T1000 (cell line): Measurements from ENCODE around the gene CYFIP2.

Source experiments
- DNase-seq: peaks from one replicate; lab custom pipeline; 2025; ENCODE audit warnings: mixed read lengths; lab: John Stamatoyannopoulos, UW

The CYFIP2 gene

GRCh38 chr5:157358871-157359270 is 92.9 kb downstream of the CYFIP2 start:
- DNase-seq = no peak

DNA sequence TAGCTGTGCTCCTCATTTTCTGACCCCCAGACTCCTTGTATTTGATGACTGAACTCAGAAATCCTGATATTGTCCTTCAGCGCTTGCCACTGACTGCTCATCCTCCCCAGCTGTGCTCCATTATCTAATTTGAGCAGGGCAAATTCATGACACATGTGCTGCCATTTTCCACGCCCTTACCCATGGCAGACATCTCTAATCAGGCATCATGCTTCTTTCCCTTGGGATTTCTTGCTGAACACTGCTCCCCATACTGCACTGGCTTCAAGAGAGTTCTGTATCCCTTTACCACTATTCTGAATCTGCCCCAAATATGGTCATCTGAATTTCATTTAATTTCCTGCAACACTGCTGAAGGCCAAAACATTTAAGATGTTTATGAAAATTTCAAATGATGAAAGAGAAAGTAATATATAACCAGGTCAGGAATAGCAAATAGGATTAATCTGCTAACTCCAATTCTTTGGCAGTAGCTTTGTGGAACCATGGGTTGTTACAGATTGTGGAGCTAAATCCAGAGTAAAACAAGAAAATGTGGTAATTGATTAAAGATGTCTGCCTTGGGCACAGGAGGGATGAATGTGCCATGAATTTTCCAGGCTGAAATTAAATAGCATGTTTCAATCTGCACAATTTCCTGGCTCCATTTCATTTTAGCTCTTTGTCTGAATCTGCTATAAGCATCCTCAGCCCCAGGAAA is 93.6 kb downstream of the CYFIP2 start:
- DNase-seq = no peak

DNA sequence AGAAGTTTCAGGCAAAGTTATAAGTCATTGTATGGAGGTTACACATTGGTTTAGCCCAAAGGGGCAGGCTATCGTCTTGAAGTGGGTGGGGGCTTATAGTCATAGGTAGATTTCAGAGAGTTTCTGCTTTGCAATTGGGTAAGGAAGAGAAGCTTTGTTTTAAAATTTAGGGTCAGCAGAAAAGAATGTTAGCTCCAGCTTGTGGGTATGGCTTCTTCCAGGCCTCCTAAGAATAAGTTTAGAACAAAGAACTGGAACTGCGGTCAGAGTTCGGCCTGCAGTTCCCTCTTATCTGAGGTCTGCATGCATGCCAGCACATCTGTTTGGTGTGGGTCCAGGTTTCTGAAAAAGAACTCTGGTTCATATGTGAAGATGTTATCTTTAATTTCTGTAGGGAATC is 96.1 kb downstream of the CYFIP2 start:
- DNase-seq = no peak

- DNase-seq = no peak
These were observed 96.6 kb downstream of the CYFIP2 start for GRCh38 chr5:157362502-157362901.

DNA sequence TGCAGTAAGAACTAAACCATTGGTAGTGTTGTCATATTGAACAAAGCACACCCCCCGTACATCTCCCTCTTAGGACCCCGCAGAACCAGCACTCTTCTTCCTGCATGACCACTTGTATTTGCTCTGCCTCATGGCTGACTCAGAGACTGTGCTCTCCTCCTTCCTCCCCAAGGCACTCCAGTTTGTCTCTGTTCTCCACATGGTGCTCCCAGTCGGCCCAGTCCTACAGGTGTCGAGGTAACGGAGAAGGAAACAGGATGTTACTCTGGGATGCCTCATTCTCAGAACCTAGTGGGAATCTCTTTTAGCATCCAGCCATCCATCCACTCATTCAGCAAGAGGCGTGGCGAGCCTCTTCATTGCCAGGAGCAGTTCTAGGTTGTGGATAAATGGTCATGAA is 97.1 kb downstream of the CYFIP2 start:
- no peak for DNase-seq

- no peak for DNase-seq
These were observed 99.8 kb downstream of the CYFIP2 start for GRCh38 chr5:157365732-157366131.

- no peak for DNase-seq
These were observed 101.1 kb downstream of the CYFIP2 start for GRCh38 chr5:157366741-157367674.

DNA sequence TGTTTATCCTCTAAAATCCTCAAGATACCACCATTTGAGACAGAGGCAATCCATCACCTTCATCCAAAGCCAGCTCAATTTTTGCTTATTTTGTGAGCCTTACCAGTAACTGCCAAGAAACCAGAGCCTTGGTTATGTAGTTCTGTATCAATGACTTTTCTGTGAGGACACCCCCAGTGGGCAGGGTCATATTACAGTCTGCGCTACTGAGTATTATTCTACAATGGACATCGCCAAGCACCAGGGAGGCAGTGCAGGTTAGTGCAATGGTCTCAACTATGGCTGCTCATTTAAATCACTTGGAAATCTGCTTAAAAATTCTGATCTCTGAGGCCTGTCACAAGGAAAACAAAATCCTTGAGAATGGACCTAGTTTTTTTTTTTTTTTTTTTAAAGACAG is 103.6 kb downstream of the CYFIP2 start:
- no peak for DNase-seq

DNA sequence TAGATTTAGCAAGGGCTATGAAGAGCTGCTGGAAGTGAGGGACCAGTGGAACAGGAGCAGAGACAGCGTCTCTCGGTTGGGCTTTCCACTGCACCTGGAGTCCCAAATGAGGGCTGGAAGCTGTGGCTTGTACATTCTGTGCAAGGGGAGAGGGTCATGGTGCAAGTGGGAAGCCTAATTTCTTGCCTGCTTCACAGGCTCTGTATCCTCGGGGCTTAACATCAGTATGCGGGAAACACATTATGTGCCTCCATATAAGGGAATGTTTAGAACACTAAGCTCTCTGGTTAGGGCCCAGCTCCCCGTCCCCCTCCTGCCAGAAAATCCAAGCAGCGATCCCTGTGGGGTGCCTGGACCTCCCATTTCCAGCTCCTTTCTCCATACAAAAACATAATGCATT is 105.0 kb downstream of the CYFIP2 start:
- no peak for DNase-seq

DNA sequence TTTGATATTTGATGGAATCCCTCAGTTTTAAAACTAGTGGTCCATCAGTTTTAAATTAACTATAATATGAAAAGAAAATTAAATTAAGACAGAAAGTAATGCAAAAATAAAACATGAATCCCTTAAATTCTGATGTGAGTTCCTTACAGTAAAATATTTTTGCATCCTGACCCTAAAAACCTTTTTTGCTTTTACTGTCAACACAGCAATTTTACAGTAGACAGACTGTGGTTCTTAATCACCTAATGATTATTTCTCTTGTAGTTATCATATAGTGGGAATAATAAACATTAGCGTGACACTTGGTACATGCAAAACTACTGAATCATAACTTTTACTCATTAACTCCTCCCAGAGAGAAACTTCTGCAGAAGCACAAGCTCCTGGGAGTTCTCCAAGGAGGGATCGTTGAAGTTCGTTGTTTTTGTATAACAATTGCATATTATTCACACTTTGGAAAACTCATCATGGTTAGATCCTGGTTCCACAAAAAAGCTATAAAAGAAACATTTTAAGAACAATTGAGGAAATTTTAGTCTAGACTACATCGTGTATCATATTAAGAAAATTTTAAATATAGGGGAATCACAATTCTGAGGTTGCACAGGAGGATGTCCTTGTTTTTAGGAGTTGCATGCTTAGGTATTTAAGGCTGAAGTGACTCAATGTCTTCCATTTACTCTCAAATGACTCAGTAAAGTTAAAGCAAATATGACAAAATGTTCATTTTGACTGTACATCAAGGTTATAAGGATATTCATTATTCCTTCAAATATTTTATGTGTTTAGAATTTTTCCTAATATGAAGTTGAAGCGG is 105.9 kb downstream of the CYFIP2 start:
- DNase-seq = no peak

GRCh38 chr5:157372472-157372822 is 106.5 kb downstream of the CYFIP2 start:
- no peak for DNase-seq

GRCh38 chr5:157378509-157378908 is 112.6 kb downstream of the CYFIP2 start:
- no peak for DNase-seq

DNA sequence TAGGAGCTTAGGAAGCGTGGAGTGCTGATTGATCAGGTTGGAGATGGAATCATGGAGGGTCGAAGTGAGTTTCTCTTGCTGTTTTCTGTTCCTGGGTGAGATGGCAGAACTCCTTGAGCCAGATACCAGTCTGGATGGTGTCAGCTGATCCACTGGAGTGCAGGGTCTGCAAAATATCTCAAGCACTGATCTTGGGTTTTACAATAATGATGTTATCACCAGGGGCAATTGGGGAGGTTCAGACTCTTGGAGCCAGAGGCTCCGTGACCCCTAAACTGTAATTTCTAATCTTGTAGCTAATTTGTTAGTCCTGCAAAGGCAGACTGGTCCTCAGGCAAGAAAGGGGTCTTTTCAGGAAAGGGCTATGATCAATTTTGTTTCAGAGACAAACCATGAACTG is 114.1 kb downstream of the CYFIP2 start:
- DNase-seq = no peak

- no peak for DNase-seq
These were observed 115.8 kb downstream of the CYFIP2 start for GRCh38 chr5:157381746-157382145.

DNA sequence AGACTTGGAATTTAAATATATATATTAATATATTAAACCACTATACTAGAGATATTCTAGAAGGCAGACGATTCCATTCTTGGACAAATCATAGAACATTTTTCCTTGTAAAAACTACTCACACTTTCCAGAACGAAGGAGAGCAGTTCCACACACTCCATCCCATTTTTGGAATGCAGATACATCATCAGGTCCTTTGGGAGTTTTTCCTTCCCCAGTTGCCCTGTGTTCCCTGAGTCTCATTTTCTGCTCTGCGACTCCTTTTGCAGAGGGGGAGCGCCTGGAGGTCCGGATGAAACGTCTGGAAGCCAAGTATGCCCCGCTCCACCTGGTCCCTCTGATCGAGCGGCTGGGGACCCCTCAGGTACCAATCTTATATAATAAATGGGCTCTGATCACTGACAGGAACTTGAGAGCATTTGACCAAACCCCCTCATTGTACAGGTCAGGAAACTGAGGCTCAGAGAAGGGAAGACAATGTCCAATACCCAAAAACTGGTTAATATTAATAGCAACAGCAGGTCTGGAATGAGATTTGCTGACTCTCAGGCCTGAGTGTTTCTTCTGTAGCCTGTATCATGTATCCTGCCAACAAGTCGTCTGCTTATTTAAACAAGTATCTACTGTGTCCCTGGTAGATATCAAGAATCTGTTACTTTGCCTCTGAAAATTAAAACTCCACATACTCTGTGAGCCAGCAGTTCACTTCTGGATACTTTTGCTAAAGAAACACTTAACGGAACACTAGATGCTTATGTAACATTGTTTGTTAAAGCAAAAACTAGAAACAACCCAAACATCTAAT is 117.3 kb downstream of the CYFIP2 start:
- no peak for DNase-seq

- DNase-seq = peak; percentile 42
These were observed 119.2 kb downstream of the CYFIP2 start for GRCh38 chr5:157384971-157385709.

DNA sequence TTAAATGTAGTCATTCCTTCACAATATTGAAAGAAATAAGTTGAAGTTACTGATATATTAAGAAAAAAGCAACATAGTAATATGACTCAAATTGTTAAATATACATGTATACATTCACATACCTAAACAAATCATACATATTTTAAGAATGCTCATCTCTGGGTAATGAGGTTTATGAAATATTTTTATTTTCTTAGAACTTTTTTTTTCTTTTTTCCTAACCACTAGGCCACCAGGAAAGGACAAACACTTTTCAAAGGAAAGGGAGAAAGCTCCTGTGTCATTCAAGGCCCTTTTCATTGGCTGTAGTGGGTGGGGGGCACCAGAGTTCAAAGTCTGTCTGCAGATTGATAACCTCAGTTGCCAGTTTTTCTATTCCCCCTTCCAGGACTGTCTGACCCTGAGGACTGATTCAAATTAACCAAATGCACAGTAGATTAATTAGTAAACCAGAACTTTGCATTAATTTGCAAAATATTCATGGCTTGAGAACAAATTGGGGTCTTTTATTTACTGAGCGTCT is 121.2 kb downstream of the CYFIP2 start:
- DNase-seq = no peak

- peak; percentile 18 for DNase-seq
These were observed 121.8 kb downstream of the CYFIP2 start for GRCh38 chr5:157387683-157388093.

- DNase-seq = no peak
These were observed 122.3 kb downstream of the CYFIP2 start for GRCh38 chr5:157388111-157388710.

DNA sequence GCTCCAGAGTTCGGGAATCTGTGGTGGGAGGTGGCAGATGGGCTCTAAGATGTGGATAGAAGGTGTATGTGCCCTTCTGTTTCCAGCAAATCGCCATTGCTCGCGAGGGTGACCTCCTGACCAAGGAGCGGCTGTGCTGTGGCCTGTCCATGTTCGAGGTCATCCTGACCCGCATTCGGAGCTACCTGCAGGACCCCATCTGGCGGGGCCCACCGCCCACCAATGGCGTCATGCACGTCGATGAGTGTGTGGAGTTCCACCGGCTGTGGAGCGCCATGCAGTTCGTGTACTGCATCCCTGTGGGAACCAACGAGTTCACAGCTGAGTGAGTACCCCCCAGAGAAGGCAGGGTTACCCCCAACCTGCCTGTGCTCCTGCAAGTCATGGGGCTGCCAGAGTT is 123.2 kb downstream of the CYFIP2 start:
- no peak for DNase-seq
